ENCODE measurements around the gene RBM26. TPM values are rescaled to one million over a fixed set of nuclear protein-coding genes. Genes with fewer than 3 reads are reported as not detected.

Gene RBM26
- total RNA-seq, 6 donors from 2014 or later = 27.7 to 70.1 (median 32.9) TPM

DNA sequence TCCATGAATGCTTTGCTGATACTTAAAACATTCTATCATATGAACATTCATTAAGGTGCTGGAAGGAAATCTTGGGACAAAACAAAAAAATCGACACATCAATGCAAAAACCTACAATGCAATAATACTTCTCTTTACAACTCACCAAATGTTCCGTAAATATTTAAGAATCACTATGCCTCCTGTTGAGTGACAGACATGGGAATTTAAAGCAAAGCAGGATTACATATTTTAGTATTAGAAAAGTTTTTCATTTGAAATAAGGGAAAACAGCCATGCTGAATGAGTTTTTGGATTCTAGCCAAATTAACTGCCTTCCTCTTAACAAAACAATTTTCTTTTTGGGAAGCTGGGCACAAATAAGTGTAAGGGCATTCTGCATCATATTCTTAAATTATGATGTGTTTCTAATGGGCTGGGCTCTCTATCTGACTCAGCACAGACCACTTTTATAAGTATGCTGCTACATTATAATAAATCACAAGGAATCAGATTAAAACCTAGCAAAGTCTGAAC is 93.7 kb downstream of the RBM26 start:
- no peaks in the 10 kb centered on the region for H3K27me3 ChIP-seq
- no peak overlapping the region for H3K27ac ChIP-seq
- H3K36me3 ChIP-seq = peaks cover 0 to 2% (median 0%) of the 10 kb centered on the region in 4 donors
- TF ChIP-seq POLR2A (IDR thresholded peaks at IDR 0.05) = no peak
- TF ChIP-seq EP300 (IDR thresholded peaks at IDR 0.05) = no peak
- TF ChIP-seq CTCF (IDR thresholded peaks at IDR 0.05) = no peak
- no peak for TF ChIP-seq POLR2AphosphoS5 (IDR thresholded peaks at IDR 0.05)
- H3K4me1 ChIP-seq = peaks cover 0 to 17% (median 7%) of the 10 kb centered on the region in 4 donors
- WGBS, 2 donors = 63 to 64% methylated on average over 2 of the region's 2 CpGs
- ATAC-seq (ENCODE audit: low FRiP score in 2 of 2) = no peak
- no peaks in the 10 kb centered on the region for H3K9me3 ChIP-seq
- DNase-seq = no peak
- H3K4me3 ChIP-seq = no peak overlapping the region

- H3K27me3 ChIP-seq = no peaks in the 10 kb centered on the region
- WGBS, 2 donors = 47 to 49% methylated on average over 3 of the region's 3 CpGs
- peaks cover 0 to 2% (median 0%) of the 10 kb centered on the region in 4 donors for H3K36me3 ChIP-seq
- no peak for DNase-seq
- no peak for TF ChIP-seq EP300 (IDR thresholded peaks at IDR 0.05)
- no peak for TF ChIP-seq POLR2A (IDR thresholded peaks at IDR 0.05)
- no peak for TF ChIP-seq POLR2AphosphoS5 (IDR thresholded peaks at IDR 0.05)
- TF ChIP-seq CTCF (IDR thresholded peaks at IDR 0.05) = no peak
- ATAC-seq (ENCODE audit: low FRiP score in 2 of 2) = no peak
- H3K4me1 ChIP-seq = peaks cover 0 to 18% (median 7%) of the 10 kb centered on the region in 4 donors
- H3K27ac ChIP-seq = no peak overlapping the region
- no peaks in the 10 kb centered on the region for H3K9me3 ChIP-seq
- H3K4me3 ChIP-seq = no peak overlapping the region
Measured at GRCh38 chr13:79311386-79311785, 94.7 kb downstream of the RBM26 start.

DNA sequence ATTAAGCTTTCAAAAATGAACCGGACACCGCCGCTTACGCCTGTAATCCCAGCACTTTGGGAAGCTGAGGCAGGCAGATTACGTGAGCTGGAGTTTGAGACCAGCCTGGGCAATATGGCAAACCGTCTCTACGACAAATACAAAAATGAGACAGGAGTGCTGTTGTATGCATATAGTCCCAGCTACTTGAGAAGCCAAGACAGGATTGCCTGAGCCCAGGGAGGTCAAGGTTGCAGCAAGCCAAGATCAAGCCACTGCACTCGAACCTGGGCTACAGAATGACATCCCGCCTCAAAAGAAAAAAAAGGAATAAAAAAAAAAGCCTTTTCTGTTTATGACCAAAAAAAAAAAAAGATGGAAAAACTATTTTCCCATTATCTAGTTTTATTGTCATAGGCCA is 96.4 kb downstream of the RBM26 start:
- Histone ChIP-seq H3K27me3 (no peaks in the 10 kb centered on the region), H3K9me3 (no peaks in the 10 kb centered on the region), H3K36me3 (peaks cover 0 to 2% (median 0%) of the 10 kb centered on the region in 4 donors), H3K4me1 (peaks cover 0 to 18% (median 7%) of the 10 kb centered on the region in 4 donors), H3K4me3 (no peak overlapping the region), H3K27ac (no peak overlapping the region)
- TF ChIP-seq EP300 (IDR thresholded peaks at IDR 0.05) = no peak
- no peak for TF ChIP-seq POLR2A (IDR thresholded peaks at IDR 0.05)
- no peak for TF ChIP-seq CTCF (IDR thresholded peaks at IDR 0.05)
- no peak for TF ChIP-seq POLR2AphosphoS5 (IDR thresholded peaks at IDR 0.05)
- ATAC-seq (ENCODE audit: low FRiP score in 2 of 2) (no peak), DNase-seq (no peak)
- 84 to 89% methylated on average over 9 of the region's 9 CpGs for WGBS, 2 donors

DNA sequence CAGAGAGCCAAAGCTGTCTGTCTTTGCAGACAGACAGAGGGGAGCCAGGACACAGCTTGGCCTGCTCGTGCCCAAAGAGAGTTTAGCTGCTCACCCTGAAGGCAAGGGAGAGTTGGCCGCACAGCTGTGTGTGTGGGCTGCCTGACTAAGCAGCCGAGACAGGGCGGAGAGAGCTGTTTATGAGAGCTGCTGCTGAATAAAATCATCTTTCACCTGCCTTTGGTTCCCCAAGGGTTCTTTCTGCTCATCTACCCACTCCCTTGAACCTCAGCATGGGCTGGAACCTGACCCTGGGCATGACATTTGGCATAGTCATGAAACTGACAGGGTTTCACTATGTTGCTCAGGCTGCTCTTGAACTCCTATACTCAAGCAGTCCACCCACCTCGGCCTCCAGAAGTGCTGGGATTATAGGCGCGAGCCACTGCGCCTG is 98.2 kb downstream of the RBM26 start:
- no peak overlapping the region for H3K27ac ChIP-seq
- H3K4me1 ChIP-seq = peaks cover 0 to 18% (median 6%) of the 10 kb centered on the region in 4 donors
- no peak overlapping the region for H3K4me3 ChIP-seq
- ATAC-seq (ENCODE audit: low FRiP score in 2 of 2) (peak in 1 of 2 donors; percentile 57), DNase-seq (no peak)
- 66 to 69% methylated on average over 4 to 8 of the region's 8 CpGs for WGBS, 2 donors
- H3K27me3 ChIP-seq = no peaks in the 10 kb centered on the region
- H3K36me3 ChIP-seq = no peaks in the 10 kb centered on the region
- no peaks in the 10 kb centered on the region for H3K9me3 ChIP-seq
- TF ChIP-seq EP300 (IDR thresholded peaks at IDR 0.05) = no peak
- TF ChIP-seq CTCF (IDR thresholded peaks at IDR 0.05) = no peak
- no peak for TF ChIP-seq POLR2A (IDR thresholded peaks at IDR 0.05)
- no peak for TF ChIP-seq POLR2AphosphoS5 (IDR thresholded peaks at IDR 0.05)

GRCh38 chr13:79307433-79307861 is 98.6 kb downstream of the RBM26 start:
- Histone ChIP-seq H3K27ac (no peak overlapping the region), H3K4me1 (peaks cover 0 to 15% (median 4%) of the 10 kb centered on the region in 4 donors), H3K27me3 (no peaks in the 10 kb centered on the region), H3K9me3 (no peaks in the 10 kb centered on the region), H3K4me3 (no peak overlapping the region), H3K36me3 (no peaks in the 10 kb centered on the region)
- DNase-seq (peak in 1 of 2 donors; percentile 21), ATAC-seq (ENCODE audit: low FRiP score in 2 of 2) (peak in 1 of 2 donors; percentile 37)
- no peak for TF ChIP-seq POLR2A (IDR thresholded peaks at IDR 0.05)
- TF ChIP-seq CTCF (IDR thresholded peaks at IDR 0.05) = no peak
- TF ChIP-seq EP300 (IDR thresholded peaks at IDR 0.05) = no peak
- no peak for TF ChIP-seq POLR2AphosphoS5 (IDR thresholded peaks at IDR 0.05)
- 66 to 68% methylated on average over 3 of the region's 3 CpGs for WGBS, 2 donors
